ENCODE measurements around the gene CADM2. TPM values are rescaled to one million over a fixed set of nuclear protein-coding genes. Genes with fewer than 3 reads are reported as not detected.

The CADM2 gene
- total and polyA plus RNA-seq, 2 donors (not counting 3 experiments of a cell fraction or from before 2014, with no cell fraction given): not detected

GRCh38 chr3:86056032-86056431 lies 1097.2 kb downstream of the CADM2 start:
- no peaks in the 10 kb centered on the region for H3K27me3 ChIP-seq (ENCODE audit: control insufficient read depth in 2 of 2, insufficient read depth in 2 of 2, low read length in 2 of 2)
- dilution Hi-C loops (cut with MboI; ENCODE audit: extremely low pct_ligation_motif_present, low sequenced_read_pairs) (no loop called here), intact Hi-C loops (cut with micrococcal nuclease) (no loop called here)
- ChIA-PET POLR2A (no interaction called here), CTCF (interaction anchor here (1.1 kb wide), 1 partner anchor 17 kb away, joined by 4 read pairs; no protein-coding TSS in a partner anchor)
- H4K20me1 ChIP-seq (replicated peaks; ENCODE audit: control insufficient read depth, extremely low read depth, insufficient read depth, low read length): no peaks in the 10 kb centered on the region
- H3K9ac ChIP-seq (replicated peaks; ENCODE audit: extremely low read depth, insufficient read depth, low read length): no peak overlapping the region
- no peak overlapping the region for H3K27ac ChIP-seq (ENCODE audit: insufficient read depth, low read depth, low read length)
- no peaks in the 10 kb centered on the region for H3K9me3 ChIP-seq (replicated peaks; ENCODE audit: control insufficient read depth, insufficient read depth, low read length)
- TF ChIP-seq MYC (IDR thresholded peaks at IDR 0.05; ENCODE audit: low read depth, low read length): no peak
- no peak for TF ChIP-seq CTCF (IDR thresholded peaks at IDR 0.05; ENCODE audit: extremely low read depth in 1 of 2, insufficient read depth in 1 of 2, low read depth in 1 of 2, low read length in 2 of 2)
- no peak for TF ChIP-seq EZH2 (IDR thresholded peaks at IDR 0.05; ENCODE audit: borderline replicate concordance, low read depth, low read length, severe bottlenecking)
- H3K4me3 ChIP-seq (replicated peaks in 1 of 3; ENCODE audit: insufficient read depth in 1 of 3, low read depth in 1 of 3, low read length in 3 of 3): no peak overlapping the region
- DNase-seq (ENCODE audit: low read depth, low spot score) (no peak), FAIRE-seq (no peak)
- H3K36me3 ChIP-seq (ENCODE audit: control insufficient read depth in 2 of 2, extremely low read depth in 1 of 2, insufficient read depth in 2 of 2, low read length in 2 of 2): no peaks in the 10 kb centered on the region
- no peaks in the 10 kb centered on the region for H3K9me1 ChIP-seq (replicated peaks; ENCODE audit: control insufficient read depth, extremely low read depth, insufficient read depth, low read length)
- BruUV-seq (replicated peaks): no TSS peak
- no peaks in the 10 kb centered on the region for H3K4me1 ChIP-seq (ENCODE audit: control insufficient read depth, extremely low read depth, insufficient read depth, low read length)
- no peak overlapping the region for H3K4me2 ChIP-seq (ENCODE audit: insufficient read depth, low read length)
- no peak overlapping the region for H2AFZ ChIP-seq (ENCODE audit: low read depth, low read length)
- H3K79me2 ChIP-seq (ENCODE audit: control insufficient read depth, insufficient read depth, low read length): no peaks in the 10 kb centered on the region

GRCh38 chr3:86056962-86057361 lies 1098.2 kb downstream of the CADM2 start:
- Histone ChIP-seq H2AFZ (ENCODE audit: low read depth, low read length) (no peak overlapping the region), H3K9ac (replicated peaks; ENCODE audit: extremely low read depth, insufficient read depth, low read length) (no peak overlapping the region), H3K79me2 (ENCODE audit: control insufficient read depth, insufficient read depth, low read length) (no peaks in the 10 kb centered on the region), H3K27me3 (ENCODE audit: control insufficient read depth in 2 of 2, insufficient read depth in 2 of 2, low read length in 2 of 2) (no peaks in the 10 kb centered on the region), H3K36me3 (ENCODE audit: control insufficient read depth in 2 of 2, extremely low read depth in 1 of 2, insufficient read depth in 2 of 2, low read length in 2 of 2) (no peaks in the 10 kb centered on the region), H3K9me3 (replicated peaks; ENCODE audit: control insufficient read depth, insufficient read depth, low read length) (no peaks in the 10 kb centered on the region), H3K27ac (ENCODE audit: insufficient read depth, low read depth, low read length) (no peak overlapping the region), H3K4me2 (ENCODE audit: insufficient read depth, low read length) (no peak overlapping the region), H4K20me1 (replicated peaks; ENCODE audit: control insufficient read depth, extremely low read depth, insufficient read depth, low read length) (no peaks in the 10 kb centered on the region), H3K4me3 (replicated peaks in 1 of 3; ENCODE audit: insufficient read depth in 1 of 3, low read depth in 1 of 3, low read length in 3 of 3) (no peak overlapping the region), H3K4me1 (ENCODE audit: control insufficient read depth, extremely low read depth, insufficient read depth, low read length) (no peaks in the 10 kb centered on the region), H3K9me1 (replicated peaks; ENCODE audit: control insufficient read depth, extremely low read depth, insufficient read depth, low read length) (no peaks in the 10 kb centered on the region)
- dilution Hi-C loops (cut with MboI; ENCODE audit: extremely low pct_ligation_motif_present, low sequenced_read_pairs): no loop called here
- DNase-seq (ENCODE audit: low read depth, low spot score): no peak
- TF ChIP-seq MAX (IDR thresholded peaks at IDR 0.05; ENCODE audit: insufficient read depth, insufficient read length) (no peak), POLR2A (IDR thresholded peaks at IDR 0.05; ENCODE audit: low read depth, low read length) (no peak), FOS (IDR thresholded peaks at IDR 0.05; ENCODE audit: borderline replicate concordance, insufficient read depth, low read length) (no peak), GATA2 (IDR thresholded peaks at IDR 0.05; ENCODE audit: insufficient read depth, insufficient read length, low read depth, low read length) (no peak), CTCF (IDR thresholded peaks at IDR 0.05; ENCODE audit: extremely low read depth in 1 of 2, insufficient read depth in 1 of 2, low read depth in 1 of 2, low read length in 2 of 2) (no peak), EZH2 (IDR thresholded peaks at IDR 0.05; ENCODE audit: borderline replicate concordance, low read depth, low read length, severe bottlenecking) (no peak), MYC (IDR thresholded peaks at IDR 0.05; ENCODE audit: low read depth, low read length) (no peak), POLR2AphosphoS5 (IDR thresholded peaks at IDR 0.05; ENCODE audit: insufficient read depth, low read depth, low read length) (no peak), JUN (IDR thresholded peaks at IDR 0.05; ENCODE audit: borderline replicate concordance, insufficient read depth, insufficient read length, low read depth) (no peak)
- POLR2A ChIA-PET: no interaction called here
- BruUV-seq (replicated peaks): no TSS peak
- intact Hi-C loops (cut with micrococcal nuclease): no loop called here
- CTCF ChIA-PET: no interaction called here
- no peak for FAIRE-seq
